DOHH2 (cell line): ENCODE results near the gene NDP.
"Not testable (repeated sequence)": the region's sequence is repeated elsewhere in the genome, so short reads cannot be mapped to it uniquely, and the experiment has no call there.

ENCODE experiments used
- H3F3A ChIP-seq: fragments of 200-600 bp; sonication (generic), shearing (Covaris generic); 2 replicates; pipeline ENCODE4 v1.6.0; 2016; ENCODE audit warnings: antibody characterized with exemption, mild to moderate bottlenecking; ENCODE audit not compliant: control insufficient read depth, insufficient read depth
- H3K27ac ChIP-seq: fragments of 200-600 bp; sonication (generic); 2 replicates; pipeline ENCODE4 v1.5.1; 2014; ENCODE audit warnings: low read depth, mild to moderate bottlenecking, low read length, moderate library complexity
- H3K27me3 ChIP-seq: fragments of 200-600 bp; sonication (generic); 2 replicates; pipeline ENCODE4 v1.6.1; 2014; ENCODE audit warnings: mild to moderate bottlenecking, low read length, mixed read lengths; ENCODE audit not compliant: control insufficient read depth
- H3K36me3 ChIP-seq: fragments of 200-600 bp; sonication (generic); 2 replicates; pipeline ENCODE4 v1.6.1; 2014; ENCODE audit warnings: mild to moderate bottlenecking, low read length, moderate library complexity, mixed read lengths; ENCODE audit not compliant: control insufficient read depth
- H3K4me1 ChIP-seq: fragments of 200-600 bp; sonication (generic); 2 replicates; pipeline ENCODE4 v1.6.1; 2014; ENCODE audit warnings: mild to moderate bottlenecking, low read length, mixed read lengths; ENCODE audit not compliant: control insufficient read depth
- H3K4me2 ChIP-seq: fragments of 200-600 bp; sonication (generic); 2 replicates; pipeline ENCODE4 v1.6.0; 2014; ENCODE audit warnings: mild to moderate bottlenecking, low read length, moderate library complexity
- H3K4me3 ChIP-seq: fragments of 200-600 bp; sonication (generic); 2 replicates; pipeline ENCODE4 v1.5.1; 2014; ENCODE audit warnings: mild to moderate bottlenecking, low read length, mixed read lengths
- H3K79me2 ChIP-seq: fragments of 200-600 bp; sonication (generic); 2 replicates; pipeline ENCODE4 v1.6.1; 2014; ENCODE audit warnings: mild to moderate bottlenecking, low read length, mixed read lengths; ENCODE audit not compliant: control insufficient read depth
- H3K9me2 ChIP-seq: fragments of 200-600 bp; sonication (generic); replicated peaks from 2 replicates; pipeline ENCODE4 v1.6.1; 2014; ENCODE audit warnings: mild to moderate bottlenecking, low read length, mixed read lengths; ENCODE audit not compliant: control insufficient read depth
- H3K9me3 ChIP-seq: fragments of 200-600 bp; sonication (generic); 2 replicates; pipeline ENCODE4 v1.6.1; 2014; ENCODE audit warnings: antibody characterized with exemption, low read length, mixed read lengths; ENCODE audit not compliant: control insufficient read depth, insufficient read depth
- H4K20me1 ChIP-seq: fragments of 200-600 bp; sonication (generic); 2 replicates; pipeline ENCODE4 v1.6.0; 2014; ENCODE audit warnings: low read depth, mild to moderate bottlenecking, antibody characterized with exemption, low read length, moderate library complexity; ENCODE audit not compliant: control insufficient read depth, insufficient read depth
- EZH2phosphoT487 ChIP-seq: fragments of 200-600 bp; sonication (generic); IDR thresholded peaks from 2 replicates; pipeline ENCODE4 v1.6.1; 2017; ENCODE audit warnings: borderline replicate concordance, mild to moderate bottlenecking, antibody characterized with exemption, low read length, moderate library complexity, mixed read lengths
- TF ChIP-seq, protein P1 (sequence below): fragments of 200-600 bp; sonication (generic); IDR thresholded peaks from one replicate; pipeline ENCODE4 v1.5.1; 2014; ENCODE audit warnings: antibody characterized with exemption, mild to moderate bottlenecking, low read depth, low read length; ENCODE audit not compliant: poor library complexity, severe bottlenecking

Gene NDP

DNA sequence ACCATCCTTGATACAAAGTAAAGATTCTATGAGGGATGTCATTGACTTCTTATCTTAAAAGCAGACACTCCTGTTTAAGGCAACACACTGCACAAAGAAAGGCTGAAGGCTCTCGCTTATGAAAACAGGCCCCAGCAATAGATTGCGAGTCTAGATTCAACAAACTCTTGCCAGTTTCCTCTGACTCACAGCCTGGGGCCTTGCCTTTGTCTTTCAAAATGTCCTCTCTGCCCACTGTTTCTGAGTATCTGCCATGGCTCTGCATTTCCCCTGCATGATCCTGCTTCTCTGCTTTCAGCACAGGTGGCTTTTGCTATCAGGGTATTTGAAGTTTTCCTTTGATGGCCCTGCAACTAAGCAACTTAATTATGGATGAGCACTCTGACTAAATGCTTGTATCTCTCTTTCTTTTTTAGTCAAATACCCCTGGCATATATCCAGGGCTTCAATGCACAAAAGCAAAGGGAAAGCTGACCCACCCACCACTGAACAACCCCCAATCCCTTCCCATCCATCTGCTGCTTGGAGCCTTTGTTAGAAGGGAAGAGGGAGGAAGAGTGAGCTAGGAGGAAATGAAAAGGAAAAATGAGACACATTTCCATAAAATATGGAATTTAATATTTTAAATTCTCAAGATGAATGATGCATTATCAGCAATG lies 32.2 kb downstream of the NDP start:
- H3K9me2 ChIP-seq: no peaks in the 10 kb centered on the region
- H3F3A ChIP-seq: no peaks in the 10 kb centered on the region
- H3K4me1 ChIP-seq: no peaks in the 10 kb centered on the region
- no peak overlapping the region for H3K4me2 ChIP-seq
- no peak for TF ChIP-seq EZH2phosphoT487
- TF ChIP-seq, protein P1, sequence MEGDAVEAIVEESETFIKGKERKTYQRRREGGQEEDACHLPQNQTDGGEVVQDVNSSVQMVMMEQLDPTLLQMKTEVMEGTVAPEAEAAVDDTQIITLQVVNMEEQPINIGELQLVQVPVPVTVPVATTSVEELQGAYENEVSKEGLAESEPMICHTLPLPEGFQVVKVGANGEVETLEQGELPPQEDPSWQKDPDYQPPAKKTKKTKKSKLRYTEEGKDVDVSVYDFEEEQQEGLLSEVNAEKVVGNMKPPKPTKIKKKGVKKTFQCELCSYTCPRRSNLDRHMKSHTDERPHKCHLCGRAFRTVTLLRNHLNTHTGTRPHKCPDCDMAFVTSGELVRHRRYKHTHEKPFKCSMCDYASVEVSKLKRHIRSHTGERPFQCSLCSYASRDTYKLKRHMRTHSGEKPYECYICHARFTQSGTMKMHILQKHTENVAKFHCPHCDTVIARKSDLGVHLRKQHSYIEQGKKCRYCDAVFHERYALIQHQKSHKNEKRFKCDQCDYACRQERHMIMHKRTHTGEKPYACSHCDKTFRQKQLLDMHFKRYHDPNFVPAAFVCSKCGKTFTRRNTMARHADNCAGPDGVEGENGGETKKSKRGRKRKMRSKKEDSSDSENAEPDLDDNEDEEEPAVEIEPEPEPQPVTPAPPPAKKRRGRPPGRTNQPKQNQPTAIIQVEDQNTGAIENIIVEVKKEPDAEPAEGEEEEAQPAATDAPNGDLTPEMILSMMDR: no peak
- no peak overlapping the region for H3K27ac ChIP-seq
- H3K36me3 ChIP-seq: no peaks in the 10 kb centered on the region
- H3K27me3 ChIP-seq: no peaks in the 10 kb centered on the region
- H4K20me1 ChIP-seq: no peaks in the 10 kb centered on the region
- H3K79me2 ChIP-seq: no peaks in the 10 kb centered on the region
- H3K9me3 ChIP-seq: no peaks in the 10 kb centered on the region
- H3K4me3 ChIP-seq: no peak overlapping the region

DNA sequence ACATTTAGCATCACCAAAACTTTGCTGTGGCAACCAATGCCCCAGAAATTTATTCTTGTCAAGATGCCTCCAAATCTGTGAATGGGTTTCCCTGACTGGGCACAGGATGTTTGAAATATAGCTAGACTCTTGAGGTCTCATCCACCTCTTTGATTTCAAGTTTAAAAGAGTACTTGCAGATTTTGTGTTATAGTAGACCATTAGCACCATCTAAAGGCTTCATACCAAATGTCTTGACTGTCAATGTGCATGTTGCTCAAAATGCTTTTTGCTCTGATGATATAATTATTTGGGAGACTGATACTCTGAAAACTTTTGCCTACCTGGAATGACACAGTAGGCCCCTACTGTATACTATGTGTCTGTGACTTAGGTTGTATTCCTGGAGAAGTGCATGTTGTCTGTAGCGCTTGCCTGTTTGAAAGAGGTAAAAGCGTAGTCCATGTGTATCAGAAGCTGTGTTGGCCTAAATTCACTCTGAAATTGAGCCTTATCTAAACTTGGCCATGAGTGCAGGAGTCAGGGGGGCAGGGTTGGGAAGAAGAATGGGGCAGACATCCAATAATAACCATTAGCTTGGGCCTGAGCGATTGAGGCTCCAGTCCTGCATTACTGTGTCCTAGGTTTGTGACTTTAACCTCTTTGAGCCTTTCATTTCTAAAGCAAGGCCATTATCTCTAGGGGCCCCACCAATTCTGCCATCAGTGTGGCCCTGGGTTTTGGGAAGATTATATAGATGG lies 33.8 kb downstream of the NDP start:
- Histone ChIP-seq H3K36me3 (no peaks in the 10 kb centered on the region), H3K27ac (no peak overlapping the region), H3K4me1 (no peaks in the 10 kb centered on the region), H4K20me1 (no peaks in the 10 kb centered on the region), H3K9me3 (no peaks in the 10 kb centered on the region), H3K9me2 (no peaks in the 10 kb centered on the region), H3K79me2 (no peaks in the 10 kb centered on the region), H3F3A (no peaks in the 10 kb centered on the region), H3K4me3 (no peak overlapping the region), H3K4me2 (no peak overlapping the region), H3K27me3 (no peaks in the 10 kb centered on the region)
- no peak for TF ChIP-seq EZH2phosphoT487
- TF ChIP-seq, protein P1: no peak

DNA sequence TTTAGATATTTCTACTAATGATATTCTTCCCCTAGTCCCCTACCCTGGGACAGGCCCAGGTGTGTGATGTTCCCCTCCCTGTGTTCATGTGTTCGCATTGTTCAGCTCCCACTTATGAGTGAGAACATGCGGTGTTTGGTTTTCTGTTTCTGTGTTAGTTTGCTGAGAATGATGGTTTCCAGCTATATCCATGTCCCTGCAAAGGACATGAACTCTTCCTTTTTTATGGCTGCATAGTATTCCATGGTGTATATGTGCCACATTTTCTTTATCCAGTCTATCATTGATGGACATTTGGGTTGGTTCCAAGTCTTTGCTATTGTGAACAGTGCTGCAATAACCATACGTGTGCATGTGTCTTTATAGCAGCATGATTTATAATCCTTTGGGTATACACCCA lies 51.2 kb downstream of the NDP start:
- not testable (repeated sequence) for H3K4me1 ChIP-seq, H3K27ac ChIP-seq, H3K4me2 ChIP-seq, H3K9me3 ChIP-seq, H3F3A ChIP-seq, H3K4me3 ChIP-seq, H3K79me2 ChIP-seq, H3K36me3 ChIP-seq, H4K20me1 ChIP-seq, H3K27me3 ChIP-seq, H3K9me2 ChIP-seq

DNA sequence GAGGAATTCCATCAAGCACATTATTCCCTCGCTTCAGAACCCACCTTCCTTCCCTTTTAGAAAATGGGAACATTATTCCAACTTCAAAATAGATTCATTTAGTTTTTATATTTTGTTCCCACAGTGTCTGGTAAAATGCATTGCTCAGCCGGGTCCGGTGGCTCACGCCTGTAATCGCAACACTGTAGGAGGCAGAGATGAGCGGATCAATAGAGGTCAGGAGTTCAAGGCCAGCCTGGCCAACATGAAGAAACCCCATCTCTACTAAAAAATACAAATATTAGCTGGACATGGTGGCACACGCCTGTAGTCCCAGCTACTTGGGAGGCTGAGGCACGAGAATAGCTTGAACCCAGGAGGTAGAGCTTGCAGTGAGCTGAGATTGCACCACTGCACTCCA lies 62.4 kb downstream of the NDP start:
- H3F3A ChIP-seq, H3K36me3 ChIP-seq, H3K27me3 ChIP-seq, H3K4me2 ChIP-seq, H3K79me2 ChIP-seq, H3K27ac ChIP-seq, H3K9me2 ChIP-seq, H3K4me3 ChIP-seq, H3K4me1 ChIP-seq, H3K9me3 ChIP-seq, H4K20me1 ChIP-seq: not testable (repeated sequence)
